ENCODE data around the gene PKN2. TPM values are rescaled to one million over a fixed set of nuclear protein-coding genes. Genes with fewer than 3 reads are reported as not detected.

Gene PKN2
- total RNA-seq, 4 donors from 2014 or later = 14.9 to 18.6 (median 17.0) TPM

DNA sequence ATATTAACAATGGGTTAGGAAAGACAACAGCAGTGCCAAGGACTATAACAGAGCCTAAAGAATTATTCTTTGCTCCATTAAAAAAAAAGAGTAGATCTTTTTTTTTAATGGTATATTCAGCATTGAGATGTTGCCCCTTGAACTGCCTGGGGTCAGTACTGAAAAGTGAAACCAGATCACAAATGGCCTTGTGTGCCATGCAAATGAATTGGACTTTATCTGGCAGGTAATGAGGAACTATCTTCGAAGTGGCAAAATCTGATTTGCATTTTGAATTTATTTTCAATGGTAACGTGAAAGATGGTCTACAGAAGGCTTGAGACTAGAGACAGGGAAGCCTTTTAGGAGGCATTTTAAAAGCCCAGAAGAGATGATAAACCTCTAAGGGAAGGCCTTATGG lies 21.4 kb upstream of the PKN2 start:
- no peak for ATAC-seq
- intact Hi-C loops (cut with DNase I; ENCODE audit: low total_unique reads) (no loop called here), in situ Hi-C loops (cut with MboI; ENCODE audit: low sequenced_read_pairs in 4 of 4) (loop anchor here in 3 of 4 donors (10.0 to 25.0 kb wide), 2 partner anchors 200 to 212 kb away; no protein-coding TSS in a partner anchor)
- TF ChIP-seq, protein P1, sequence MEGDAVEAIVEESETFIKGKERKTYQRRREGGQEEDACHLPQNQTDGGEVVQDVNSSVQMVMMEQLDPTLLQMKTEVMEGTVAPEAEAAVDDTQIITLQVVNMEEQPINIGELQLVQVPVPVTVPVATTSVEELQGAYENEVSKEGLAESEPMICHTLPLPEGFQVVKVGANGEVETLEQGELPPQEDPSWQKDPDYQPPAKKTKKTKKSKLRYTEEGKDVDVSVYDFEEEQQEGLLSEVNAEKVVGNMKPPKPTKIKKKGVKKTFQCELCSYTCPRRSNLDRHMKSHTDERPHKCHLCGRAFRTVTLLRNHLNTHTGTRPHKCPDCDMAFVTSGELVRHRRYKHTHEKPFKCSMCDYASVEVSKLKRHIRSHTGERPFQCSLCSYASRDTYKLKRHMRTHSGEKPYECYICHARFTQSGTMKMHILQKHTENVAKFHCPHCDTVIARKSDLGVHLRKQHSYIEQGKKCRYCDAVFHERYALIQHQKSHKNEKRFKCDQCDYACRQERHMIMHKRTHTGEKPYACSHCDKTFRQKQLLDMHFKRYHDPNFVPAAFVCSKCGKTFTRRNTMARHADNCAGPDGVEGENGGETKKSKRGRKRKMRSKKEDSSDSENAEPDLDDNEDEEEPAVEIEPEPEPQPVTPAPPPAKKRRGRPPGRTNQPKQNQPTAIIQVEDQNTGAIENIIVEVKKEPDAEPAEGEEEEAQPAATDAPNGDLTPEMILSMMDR (IDR thresholded peaks at IDR 0.05 in 4 of 5, conservative IDR thresholded peaks at IDR 0.05 in 1 of 5) = no peak
- no peak for TF ChIP-seq POLR2A (IDR thresholded peaks at IDR 0.05)
- no peaks in the 10 kb centered on the region for H3K36me3 ChIP-seq
- no peak overlapping the region for H3K27ac ChIP-seq
- H3K4me1 ChIP-seq = no peaks in the 10 kb centered on the region
- DNase-seq = no peak
- no peaks in the 10 kb centered on the region for H3K27me3 ChIP-seq
- H3K4me3 ChIP-seq = no peak overlapping the region
- no peaks in the 10 kb centered on the region for H3K9me3 ChIP-seq

DNA sequence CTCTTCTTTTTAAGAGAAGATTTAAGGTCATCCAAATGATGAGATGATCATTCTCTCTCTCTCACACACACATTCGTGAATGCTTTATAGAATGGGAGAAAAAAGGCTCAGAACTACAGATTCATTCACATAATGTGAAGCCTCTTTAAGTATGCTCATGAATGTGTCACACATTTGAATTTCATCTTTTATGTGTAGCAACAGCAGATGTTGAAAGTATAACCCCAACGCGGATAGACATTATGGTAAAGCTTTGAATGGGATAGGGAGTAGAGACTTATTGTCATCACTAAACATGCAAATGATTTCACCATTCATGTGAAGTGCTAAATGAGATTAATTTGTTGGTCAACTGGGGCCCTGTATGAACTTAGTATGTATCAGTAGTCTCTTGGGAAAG lies 15.7 kb upstream of the PKN2 start:
- intact Hi-C loops (cut with DNase I; ENCODE audit: low total_unique reads) (no loop called here), in situ Hi-C loops (cut with MboI; ENCODE audit: low sequenced_read_pairs in 4 of 4) (loop anchor here in 3 of 4 donors (10.0 to 25.0 kb wide), 2 partner anchors 194 to 206 kb away; no protein-coding TSS in a partner anchor)
- no peaks in the 10 kb centered on the region for H3K27me3 ChIP-seq
- H3K36me3 ChIP-seq = no peaks in the 10 kb centered on the region
- ATAC-seq = no peak
- H3K4me3 ChIP-seq = no peak overlapping the region
- no peaks in the 10 kb centered on the region for H3K9me3 ChIP-seq
- no peak overlapping the region for H3K27ac ChIP-seq
- no peak for DNase-seq
- TF ChIP-seq, protein P1 (IDR thresholded peaks at IDR 0.05 in 4 of 5, conservative IDR thresholded peaks at IDR 0.05 in 1 of 5) = no peak
- TF ChIP-seq POLR2A (IDR thresholded peaks at IDR 0.05) = no peak
- no peaks in the 10 kb centered on the region for H3K4me1 ChIP-seq

DNA sequence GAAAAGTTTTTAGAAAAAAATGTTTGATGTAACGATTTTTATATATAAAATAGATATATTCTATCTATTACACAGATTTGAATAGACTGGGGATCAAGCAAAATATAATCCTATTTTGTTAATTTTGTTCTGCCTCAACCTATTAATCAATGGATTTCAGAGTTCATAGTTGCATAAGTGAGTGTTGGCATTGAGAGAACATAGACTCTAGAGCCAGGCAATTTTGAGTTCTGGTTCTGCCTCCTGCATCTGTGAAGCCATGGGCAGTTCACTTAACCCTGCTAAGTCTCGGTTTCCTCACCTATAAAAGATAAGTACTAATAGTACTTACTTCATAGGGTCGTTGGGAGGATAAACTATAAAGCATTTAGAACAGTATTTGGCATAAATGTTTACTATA lies 13.6 kb upstream of the PKN2 start:
- no peak overlapping the region for H3K4me3 ChIP-seq
- no peak overlapping the region for H3K27ac ChIP-seq
- no peaks in the 10 kb centered on the region for H3K36me3 ChIP-seq
- intact Hi-C loops (cut with DNase I; ENCODE audit: low total_unique reads) = no loop called here
- H3K4me1 ChIP-seq = no peaks in the 10 kb centered on the region
- in situ Hi-C loops (cut with MboI; ENCODE audit: low sequenced_read_pairs in 4 of 4) = loop anchor here in 2 of 4 donors (10.0 to 25.0 kb wide), 2 partner anchors 192 to 224 kb away; partner anchors contain the start of gene GTF2B (in 1 of the 2)
- no peak for TF ChIP-seq POLR2A (IDR thresholded peaks at IDR 0.05)
- TF ChIP-seq, protein P1 (IDR thresholded peaks at IDR 0.05 in 4 of 5, conservative IDR thresholded peaks at IDR 0.05 in 1 of 5) = no peak
- H3K27me3 ChIP-seq = no peaks in the 10 kb centered on the region
- no peak for ATAC-seq
- no peaks in the 10 kb centered on the region for H3K9me3 ChIP-seq
- no peak for DNase-seq

DNA sequence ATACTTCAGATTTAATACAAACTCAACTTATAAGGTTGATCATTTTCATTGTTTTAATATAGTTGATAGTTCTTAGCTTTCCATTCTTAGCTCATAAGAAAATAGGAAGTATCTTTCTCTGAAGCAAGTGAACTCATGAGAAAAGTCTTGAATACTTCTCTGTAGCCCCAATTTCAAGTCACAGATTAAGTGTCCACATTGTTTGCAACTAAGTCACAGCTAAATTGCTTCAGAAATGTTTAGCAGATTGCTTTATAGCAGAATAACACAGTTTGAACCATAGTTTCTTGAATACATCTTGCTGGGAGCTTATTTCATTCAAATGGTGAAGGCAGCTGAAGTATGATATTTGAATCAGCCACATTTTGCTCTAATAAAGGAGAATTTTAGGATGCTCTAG lies 10.6 kb upstream of the PKN2 start:
- no peaks in the 10 kb centered on the region for H3K4me1 ChIP-seq
- TF ChIP-seq POLR2A (IDR thresholded peaks at IDR 0.05) = no peak
- in situ Hi-C loops (cut with MboI; ENCODE audit: low sequenced_read_pairs in 4 of 4) = loop anchor here in 2 of 4 donors (10.0 to 25.0 kb wide), 2 partner anchors 189 to 221 kb away; partner anchors contain the start of gene GTF2B (in 1 of the 2)
- no peaks in the 10 kb centered on the region for H3K36me3 ChIP-seq
- no peak overlapping the region for H3K4me3 ChIP-seq
- ATAC-seq (no peak), DNase-seq (no peak)
- no peaks in the 10 kb centered on the region for H3K9me3 ChIP-seq
- no peaks in the 10 kb centered on the region for H3K27me3 ChIP-seq
- H3K27ac ChIP-seq = no peak overlapping the region
- intact Hi-C loops (cut with DNase I; ENCODE audit: low total_unique reads) = no loop called here

DNA sequence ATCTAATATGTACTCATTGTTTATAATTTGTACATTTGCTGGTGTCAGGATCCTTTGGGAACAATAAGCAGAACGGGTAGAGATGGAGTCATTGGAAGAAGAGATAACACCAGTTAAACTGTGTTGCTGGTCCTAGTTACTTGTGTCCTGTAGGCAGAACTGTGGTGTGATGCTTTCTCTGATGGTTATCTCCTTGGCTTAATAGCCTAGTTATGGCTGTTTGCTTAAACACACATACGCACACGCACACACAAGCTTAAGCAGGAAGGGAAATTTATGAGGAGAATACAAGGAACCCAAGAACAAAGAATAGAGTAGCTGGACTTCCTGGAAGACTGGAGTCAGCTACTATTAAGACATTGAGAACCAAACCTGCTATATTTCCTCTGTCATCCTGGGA lies 5.7 kb upstream of the PKN2 start:
- no peak for DNase-seq
- in situ Hi-C loops (cut with MboI; ENCODE audit: low sequenced_read_pairs in 4 of 4) = loop anchor here in 2 of 4 donors (10.0 to 25.0 kb wide), 3 partner anchors 216 to 1766 kb away; partner anchors contain the start of genes GTF2B (in 1 of the 2), HS2ST1 (in 1 of the 2), LMO4 (in 1 of the 2) and SELENOF (in 1 of the 2)

More for the DNA sequence above, 5.7 kb upstream of the PKN2 start:
- Histone ChIP-seq H3K4me1 (peaks cover 4 to 6% of the 10 kb centered on the region in 2 donors), H3K27ac (no peak overlapping the region), H3K9me3 (no peaks in the 10 kb centered on the region), H3K27me3 (no peaks in the 10 kb centered on the region), H3K4me3 (no peak overlapping the region), H3K36me3 (no peaks in the 10 kb centered on the region)
- ATAC-seq = no peak
- TF ChIP-seq, protein P1 (IDR thresholded peaks at IDR 0.05 in 4 of 5, conservative IDR thresholded peaks at IDR 0.05 in 1 of 5) = no peak
- no peak for TF ChIP-seq POLR2A (IDR thresholded peaks at IDR 0.05)
- intact Hi-C loops (cut with DNase I; ENCODE audit: low total_unique reads) = no loop called here

All from gastrocnemius medialis (tissue), 4 donors.